Measurements from ENCODE around the gene TRIM36. TPM values are rescaled to one million over a fixed set of nuclear protein-coding genes. Genes with fewer than 3 reads are reported as not detected.

TRIM36 gene
- total and polyA plus RNA-seq, 2 donors (not counting 1 experiment from before 2014, with no cell fraction given), result 0.22 to 1.6 TPM

- Mint-ChIP-seq H3K4me1 (no peaks in the 10 kb centered on the region), H3K9me3 (ENCODE audit: insufficient read depth) (peaks cover 2% of the 10 kb centered on the region), H3K27ac (no peak overlapping the region), H3K4me3 (no peak overlapping the region), H3K27me3 (peaks cover 48% of the 10 kb centered on the region)
- DNase-seq (no peak), ATAC-seq (ENCODE audit: low read depth) (no peak)
- ChIA-PET POLR2A (no interaction called here), CTCF (interaction anchor here (0.7 kb wide), 1 partner anchor 97 kb away, joined by 4 read pairs; no protein-coding TSS in a partner anchor)
- Histone ChIP-seq H3K9me3 (ENCODE audit: control extremely low read depth in 1 of 3, control insufficient read depth in 2 of 3, insufficient read depth in 1 of 3, low read length in 2 of 3) (no peaks in the 10 kb centered on the region), H3K27me3 (replicated peaks in 1 of 4; ENCODE audit: control extremely low read depth in 1 of 4, control insufficient read depth in 3 of 4, insufficient read depth in 4 of 4, low read length in 3 of 4) (peaks cover 0 to 31% (median 22%) of the 10 kb centered on the region in 4 experiments), H3K4me3 (ENCODE audit: control extremely low read depth in 1 of 5, extremely low read depth in 1 of 5, insufficient read depth in 1 of 5, low read depth in 2 of 5, low read length in 4 of 5) (no peak overlapping the region), H3K27ac (ENCODE audit: low read length in 2 of 2) (no peak overlapping the region), H2AFZ (ENCODE audit: insufficient read depth, low read depth, low read length, poor library complexity, severe bottlenecking) (no peak overlapping the region), H3K4me1 (ENCODE audit: control insufficient read depth in 2 of 2, insufficient read depth in 2 of 2, low read length in 2 of 2) (no peaks in the 10 kb centered on the region), H4K20me1 (ENCODE audit: control insufficient read depth, insufficient read depth, low read length, poor library complexity, severe bottlenecking) (no peaks in the 10 kb centered on the region), H3K9ac (ENCODE audit: low read length) (no peak overlapping the region), H3K36me3 (replicated peaks in 1 of 2; ENCODE audit: control extremely low read depth in 1 of 2, control insufficient read depth in 1 of 2, extremely low read depth in 1 of 2, insufficient read depth in 2 of 2, low read length in 1 of 2) (no peaks in the 10 kb centered on the region), H3K79me2 (ENCODE audit: control insufficient read depth, insufficient read depth, low read length) (no peaks in the 10 kb centered on the region), H3K4me2 (replicated peaks; ENCODE audit: low read depth, low read length, poor library complexity, severe bottlenecking) (no peak overlapping the region)
- intact Hi-C loops (cut with micrococcal nuclease), result no loop called here
- no peak for TF ChIP-seq EZH2 (IDR thresholded peaks at IDR 0.05; ENCODE audit: borderline replicate concordance, insufficient read depth, low read depth, low read length, poor library complexity, severe bottlenecking)
- TF ChIP-seq CTCF (IDR thresholded peaks at IDR 0.05), result no peak
Observed at GRCh38 chr5:115186794-115187193, 17.1 kb upstream of the TRIM36 start.

GRCh38 chr5:115184770-115185169, 15.1 kb upstream of the TRIM36 start:
- no peaks in the 10 kb centered on the region for H4K20me1 ChIP-seq (ENCODE audit: control insufficient read depth, insufficient read depth, low read length, poor library complexity, severe bottlenecking)
- peaks cover 10 to 16% of the 10 kb centered on the region in 2 donors for H3K4me1 ChIP-seq (ENCODE audit: control insufficient read depth in 2 of 2, insufficient read depth in 2 of 2, low read length in 2 of 2)
- H2AFZ ChIP-seq (ENCODE audit: insufficient read depth, low read depth, low read length, poor library complexity, severe bottlenecking), result no peak overlapping the region
- no peak overlapping the region for H3K4me3 ChIP-seq (ENCODE audit: control extremely low read depth in 1 of 5, extremely low read depth in 1 of 5, insufficient read depth in 1 of 5, low read depth in 2 of 5, low read length in 4 of 5)
- Mint-ChIP-seq H3K9me3 (ENCODE audit: insufficient read depth) (peaks cover 2% of the 10 kb centered on the region), H3K4me3 (no peak overlapping the region), H3K27me3 (peaks cover 66% of the 10 kb centered on the region), H3K4me1 (peaks cover 8% of the 10 kb centered on the region), H3K27ac (no peak overlapping the region)
- ChIA-PET CTCF (no interaction called here), POLR2A (no interaction called here)
- H3K27ac ChIP-seq (ENCODE audit: low read length in 2 of 2), result no peak overlapping the region
- intact Hi-C loops (cut with micrococcal nuclease), result loop anchor here (2.0 kb wide), 1 partner anchor 18 kb away; no protein-coding TSS in a partner anchor
- H3K27me3 ChIP-seq (replicated peaks in 1 of 4; ENCODE audit: control extremely low read depth in 1 of 4, control insufficient read depth in 3 of 4, insufficient read depth in 4 of 4, low read length in 3 of 4), result peaks cover 5 to 49% (median 42%) of the 10 kb centered on the region in 4 experiments
- H3K36me3 ChIP-seq (replicated peaks in 1 of 2; ENCODE audit: control extremely low read depth in 1 of 2, control insufficient read depth in 1 of 2, extremely low read depth in 1 of 2, insufficient read depth in 2 of 2, low read length in 1 of 2), result no peaks in the 10 kb centered on the region
- no peak for TF ChIP-seq CTCF (IDR thresholded peaks at IDR 0.05)
- TF ChIP-seq EZH2 (IDR thresholded peaks at IDR 0.05; ENCODE audit: borderline replicate concordance, insufficient read depth, low read depth, low read length, poor library complexity, severe bottlenecking), result no peak
- no peak overlapping the region for H3K9ac ChIP-seq (ENCODE audit: low read length)
- no peaks in the 10 kb centered on the region for H3K79me2 ChIP-seq (ENCODE audit: control insufficient read depth, insufficient read depth, low read length)
- no peak overlapping the region for H3K4me2 ChIP-seq (replicated peaks; ENCODE audit: low read depth, low read length, poor library complexity, severe bottlenecking)
- ATAC-seq (ENCODE audit: low read depth) (no peak), DNase-seq (no peak)
- peaks cover 1 to 8% (median 2%) of the 10 kb centered on the region in 3 donors for H3K9me3 ChIP-seq (ENCODE audit: control extremely low read depth in 1 of 3, control insufficient read depth in 2 of 3, insufficient read depth in 1 of 3, low read length in 2 of 3)
- WGBS (ENCODE audit: insufficient coverage), result no CpG with 5 or more reads among the region's 2 CpGs

All from B cell (primary cell).